C1 segment of cervical spinal cord (tissue), 14 donors: Measurements from ENCODE around the gene KLHDC7A.

Source experiments
- DNase-seq, 14 donors: peaks; one replicate each; lab custom pipeline; 2025; lab: John Stamatoyannopoulos, UW

The KLHDC7A gene

DNA sequence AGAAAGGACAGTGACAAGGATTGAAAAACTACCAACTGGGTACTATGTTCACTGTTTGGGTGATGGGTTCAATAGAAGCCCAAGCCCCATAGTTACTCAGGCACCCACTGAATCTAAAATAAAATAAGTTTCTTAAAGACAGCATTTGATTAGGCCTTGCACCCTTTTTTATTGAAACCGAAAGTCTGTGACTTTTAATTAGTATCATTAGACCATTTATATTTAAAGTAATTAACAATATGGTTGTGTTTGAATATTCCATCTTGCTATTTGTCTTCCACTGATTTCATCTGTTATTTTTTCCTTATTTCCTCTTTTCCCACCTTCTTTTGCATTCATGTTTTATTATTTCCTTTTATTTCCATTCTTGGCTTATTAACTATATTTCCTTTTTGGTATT is 27.4 kb downstream of the KLHDC7A start:
- DNase-seq: no peak

DNA sequence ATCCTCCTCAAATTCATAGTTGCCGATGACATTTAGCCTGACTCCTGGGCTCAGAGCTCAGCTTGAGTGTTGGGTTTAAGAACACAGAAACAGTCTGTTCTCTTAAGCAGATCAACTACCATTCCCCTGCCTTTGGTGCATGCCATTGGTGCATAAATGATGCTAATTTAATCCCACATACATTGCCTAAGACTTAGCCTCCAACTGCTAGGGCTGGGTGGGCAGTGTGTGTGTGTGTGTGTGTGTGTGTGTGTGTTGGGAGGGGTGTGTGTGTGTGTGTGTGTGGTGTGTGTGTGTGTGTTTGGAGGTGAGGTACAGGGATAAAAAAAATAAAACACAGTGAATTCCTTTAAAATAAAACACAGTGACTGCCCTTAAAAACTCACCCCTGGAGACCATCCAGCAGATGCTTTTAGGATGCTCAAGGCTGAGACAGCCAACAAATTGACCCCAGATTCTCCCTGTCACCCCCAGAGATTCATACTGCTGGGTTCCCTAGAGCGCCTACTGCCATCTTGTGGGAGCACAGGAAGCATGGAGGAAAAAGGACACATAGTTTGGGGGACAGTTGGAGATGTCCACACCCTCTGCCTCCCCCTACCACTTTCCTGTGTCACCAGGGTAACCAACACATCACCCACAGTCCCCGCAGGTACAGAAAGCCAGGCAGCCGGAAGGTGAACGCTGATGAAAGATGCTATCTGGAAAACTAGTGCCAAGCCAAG is 30.6 kb downstream of the KLHDC7A start:
- no peak for DNase-seq

DNA sequence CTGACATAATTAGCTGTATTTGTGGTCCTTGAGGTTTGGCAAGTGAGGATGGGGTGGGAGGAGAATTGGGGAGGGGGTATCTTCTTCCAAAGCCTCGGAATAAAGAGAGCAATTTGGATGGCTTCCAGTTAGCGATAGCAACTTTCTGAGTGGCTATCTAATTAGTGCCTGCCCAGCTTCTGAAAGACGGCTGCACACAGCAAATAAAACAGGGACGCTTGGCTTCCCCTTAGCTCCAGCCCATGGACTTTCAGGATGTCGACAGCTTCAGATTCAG is 31.1 kb downstream of the KLHDC7A start:
- DNase-seq: no peak

DNA sequence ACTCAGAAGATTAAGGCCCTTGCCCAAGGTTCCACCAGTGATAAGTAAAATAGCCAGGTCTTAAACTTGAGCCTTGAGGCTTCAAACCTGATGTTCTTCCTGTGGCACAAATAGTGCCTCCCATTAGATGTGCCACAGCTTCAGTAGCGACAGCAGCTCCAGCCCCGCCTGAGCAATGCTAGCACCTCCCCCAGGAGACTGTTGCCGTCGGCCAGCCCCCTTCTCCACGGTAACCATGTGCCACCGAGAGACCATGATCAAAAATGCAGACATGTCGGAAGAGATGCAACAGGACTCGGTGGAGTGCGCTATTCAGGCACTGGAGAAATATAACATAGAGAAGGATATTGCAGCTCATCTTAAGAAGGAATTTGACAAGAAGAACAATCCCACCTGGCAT is 32.2 kb downstream of the KLHDC7A start:
- DNase-seq: no peak

DNA sequence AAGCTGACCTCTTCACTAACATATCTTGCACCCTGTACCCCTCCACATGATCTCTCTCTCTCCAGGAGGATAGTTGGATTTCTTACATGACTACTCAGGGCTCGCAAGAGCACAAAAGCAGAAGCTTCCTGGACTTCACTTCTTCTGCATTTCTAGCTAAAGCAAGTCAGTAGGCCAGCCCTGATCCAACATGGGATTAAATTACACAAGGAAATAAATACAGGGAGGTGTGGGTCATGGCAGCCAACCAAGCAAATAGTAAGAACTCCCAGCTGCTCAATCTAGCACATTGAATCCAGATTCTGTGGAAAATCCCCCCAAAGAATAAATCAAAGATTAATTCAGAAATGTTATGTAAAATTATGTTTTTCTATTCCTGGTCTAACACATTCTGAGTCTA is 33.3 kb downstream of the KLHDC7A start:
- no peak for DNase-seq

DNA sequence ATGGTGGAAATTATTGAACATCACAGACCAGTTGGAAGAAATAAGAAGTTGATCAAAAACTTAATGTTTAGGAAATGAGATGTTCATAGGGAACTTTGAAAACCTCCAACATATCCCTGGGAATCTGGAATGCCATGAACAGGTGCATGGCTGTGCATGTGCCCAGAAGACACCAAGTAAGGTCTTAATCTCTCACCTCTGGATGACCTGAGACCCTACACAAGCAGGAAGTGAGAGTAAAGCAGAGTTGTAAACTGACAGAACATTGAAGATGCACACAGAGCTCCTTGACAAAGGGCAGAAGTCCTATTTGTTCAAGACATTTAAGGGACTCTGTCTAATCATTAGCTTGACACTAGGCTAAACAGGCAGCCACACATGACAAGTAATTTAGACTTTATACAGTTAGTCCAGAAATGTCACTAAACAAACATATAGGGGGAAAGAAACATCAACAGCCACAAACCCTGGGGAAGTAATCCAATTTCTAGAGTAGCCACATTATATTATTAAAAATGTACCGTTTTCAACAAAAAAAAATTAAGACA is 34.5 kb downstream of the KLHDC7A start:
- no peak for DNase-seq

DNA sequence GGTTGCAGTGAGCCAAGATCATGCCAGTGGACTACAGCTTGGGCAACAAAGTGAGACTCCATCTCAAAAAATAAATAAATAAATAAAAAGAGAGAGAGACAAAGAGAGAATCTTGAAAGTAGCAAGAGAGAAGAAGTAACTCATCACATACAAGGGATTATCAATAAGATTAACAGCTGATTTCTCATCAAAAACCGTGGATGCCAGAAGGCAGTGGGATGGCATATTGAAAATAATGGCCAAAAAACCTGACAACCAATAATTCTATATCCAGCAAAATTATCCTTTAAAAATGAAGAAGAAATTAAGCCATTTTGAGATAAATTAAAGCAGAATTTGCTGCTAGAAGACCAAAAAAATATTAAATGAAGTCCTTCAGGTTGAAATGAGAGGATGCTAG is 35.7 kb downstream of the KLHDC7A start:
- DNase-seq: no peak

DNA sequence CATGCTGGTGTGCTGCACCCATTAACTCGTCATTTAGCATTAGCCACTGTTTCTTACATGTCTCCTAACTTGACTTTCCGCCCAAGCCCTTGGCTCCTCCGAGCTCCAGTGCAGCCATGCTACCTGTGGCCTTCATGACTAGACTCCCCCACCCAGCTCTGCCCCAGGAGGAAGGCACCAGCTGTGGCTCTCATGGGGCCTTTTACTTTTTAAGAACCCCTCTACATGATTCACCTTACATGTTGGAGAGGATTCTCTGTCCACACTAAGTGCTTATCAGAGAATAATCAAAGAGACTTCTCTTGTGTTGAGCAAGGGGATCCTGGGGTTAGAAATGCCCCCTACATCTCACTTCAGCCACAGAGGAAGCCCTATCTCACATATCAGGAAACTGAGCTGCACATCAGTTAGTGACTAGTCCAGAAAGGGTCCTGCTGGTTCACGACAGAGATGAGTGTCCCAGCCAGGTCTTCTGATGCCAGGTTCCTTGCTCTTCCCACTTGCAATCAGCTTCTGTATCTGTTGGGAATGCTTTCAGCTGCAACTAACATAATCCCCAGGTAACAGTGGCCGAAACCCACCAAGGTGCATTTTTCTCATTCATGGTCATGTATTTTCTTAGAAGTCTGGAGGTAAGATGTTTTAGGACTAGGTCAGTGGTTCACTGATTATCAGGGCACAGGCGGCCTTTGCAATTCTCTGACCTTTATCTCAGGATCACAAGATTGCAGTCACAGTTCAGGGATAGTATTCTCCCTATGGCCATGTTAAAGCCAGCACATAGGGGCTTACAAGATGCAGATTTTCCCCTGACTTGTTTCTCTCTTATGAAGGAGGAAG is 45.9 kb downstream of the KLHDC7A start:
- no peak for DNase-seq

DNA sequence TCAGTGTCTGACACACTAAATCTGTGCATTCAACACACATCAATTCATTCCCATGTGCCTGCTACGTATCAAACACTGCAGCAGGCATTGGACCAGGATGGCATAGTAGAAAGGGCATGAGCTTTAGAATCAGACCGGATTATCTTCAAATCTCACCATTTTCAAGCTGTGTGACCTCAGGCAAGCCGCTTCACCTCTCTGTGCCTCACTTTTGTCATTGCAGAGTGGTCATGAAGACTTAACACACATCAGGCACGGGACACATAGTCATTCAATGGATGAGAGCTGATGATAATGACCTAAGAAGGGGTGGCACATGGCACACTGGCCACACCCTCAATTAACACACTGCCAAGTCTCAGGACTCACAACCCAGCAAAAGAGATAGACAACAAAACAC is 46.8 kb downstream of the KLHDC7A start:
- DNase-seq: no peak

DNA sequence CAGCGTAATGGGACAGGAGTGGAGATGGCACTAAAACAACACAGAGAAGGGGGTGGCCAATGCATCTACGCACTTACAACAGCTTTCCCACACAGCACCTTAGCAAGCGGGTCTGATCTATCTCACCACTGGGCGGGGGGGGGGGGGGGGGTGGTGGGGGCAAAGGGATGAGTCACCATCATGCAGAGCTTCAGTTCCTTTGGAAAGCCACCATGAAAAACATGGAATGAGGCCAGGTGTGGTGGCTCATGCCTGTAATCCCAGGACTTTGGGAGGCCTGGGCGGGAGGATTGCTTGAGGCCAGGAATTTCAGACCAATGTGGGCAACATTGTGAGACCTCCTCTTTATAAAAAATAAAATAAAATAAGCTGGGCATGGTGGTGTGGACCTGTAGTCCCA is 47.2 kb downstream of the KLHDC7A start:
- DNase-seq: no peak

DNA sequence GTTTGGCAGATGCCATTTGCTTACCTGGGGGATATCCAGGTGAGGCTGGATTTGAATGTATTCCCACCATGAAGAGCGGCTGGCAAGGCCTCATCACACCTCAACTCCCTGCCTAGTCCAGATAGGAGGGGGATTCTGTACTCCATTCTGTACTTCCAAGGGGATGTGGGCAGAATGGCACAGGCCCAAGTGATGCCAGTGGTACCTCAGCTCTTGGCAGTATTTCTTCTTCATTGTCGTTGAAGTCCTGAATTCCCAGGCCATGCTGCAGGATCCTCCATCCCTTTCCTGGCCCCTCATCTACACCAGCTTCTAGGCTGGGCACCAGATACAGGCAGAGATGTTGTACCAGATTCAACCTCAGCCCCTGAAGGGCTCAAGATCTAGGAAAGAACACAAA is 47.9 kb downstream of the KLHDC7A start:
- DNase-seq: no peak

DNA sequence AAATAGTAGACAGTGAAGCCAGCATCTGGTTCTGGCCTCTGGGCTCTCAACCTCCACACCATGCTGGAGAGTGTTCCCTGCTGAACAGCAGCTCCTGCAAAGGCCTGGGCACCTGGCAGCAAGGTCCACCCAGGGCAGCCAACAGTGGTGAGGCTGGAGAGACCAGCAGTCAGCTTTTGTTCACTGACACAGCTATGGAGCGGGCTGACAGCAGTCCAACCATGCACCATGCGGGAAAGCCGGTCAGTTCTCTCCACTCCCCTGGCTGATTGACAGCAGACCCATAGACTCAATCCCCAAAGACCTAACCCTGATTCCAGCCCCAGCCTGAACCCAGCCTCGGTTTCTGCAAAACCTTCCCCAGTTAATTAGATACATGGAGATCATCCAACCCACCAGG is 49.0 kb downstream of the KLHDC7A start:
- no peak for DNase-seq

DNA sequence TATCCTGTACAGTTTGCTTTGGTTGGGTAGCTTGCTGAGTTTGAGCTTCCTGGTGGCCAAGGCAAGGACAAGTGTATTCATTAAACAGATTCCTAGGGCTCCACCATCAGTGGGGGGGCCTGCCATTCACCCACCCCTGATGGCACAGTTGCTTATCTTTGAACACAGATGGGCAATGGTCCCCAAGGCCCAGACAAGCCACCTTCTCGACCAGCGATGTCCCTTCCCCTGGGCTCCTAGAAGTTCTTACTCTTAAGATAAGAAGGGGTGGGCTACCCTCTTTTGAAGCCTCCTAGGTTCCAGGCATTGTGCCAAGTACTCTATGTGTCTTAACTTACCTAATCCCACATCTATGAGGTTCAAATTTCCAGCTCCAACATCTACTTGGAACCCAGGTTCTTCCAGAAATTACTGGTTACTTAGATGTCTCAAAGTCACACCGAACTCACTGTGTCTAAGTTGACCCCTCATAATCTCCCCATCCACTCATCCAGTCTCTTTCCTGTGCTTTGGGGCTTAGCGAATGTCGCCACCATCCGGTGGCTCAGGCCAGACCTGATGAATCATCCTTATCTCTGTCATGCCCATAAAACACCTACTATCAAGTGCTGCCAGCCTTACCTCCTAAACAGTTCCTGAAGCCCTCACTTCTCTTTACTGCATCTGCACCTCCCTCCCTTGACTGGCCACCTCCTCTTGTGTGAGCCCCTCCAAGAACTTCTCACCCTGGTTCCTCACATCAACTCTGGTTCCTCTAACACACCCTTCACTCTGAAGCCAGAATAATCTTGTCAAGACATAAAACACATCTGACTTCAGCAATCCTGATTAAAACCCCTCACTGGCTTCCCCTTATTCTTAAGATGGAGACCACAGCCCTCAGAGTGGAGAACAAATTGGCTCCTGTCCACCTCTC is 50.1 kb downstream of the KLHDC7A start:
- no peak for DNase-seq

DNA sequence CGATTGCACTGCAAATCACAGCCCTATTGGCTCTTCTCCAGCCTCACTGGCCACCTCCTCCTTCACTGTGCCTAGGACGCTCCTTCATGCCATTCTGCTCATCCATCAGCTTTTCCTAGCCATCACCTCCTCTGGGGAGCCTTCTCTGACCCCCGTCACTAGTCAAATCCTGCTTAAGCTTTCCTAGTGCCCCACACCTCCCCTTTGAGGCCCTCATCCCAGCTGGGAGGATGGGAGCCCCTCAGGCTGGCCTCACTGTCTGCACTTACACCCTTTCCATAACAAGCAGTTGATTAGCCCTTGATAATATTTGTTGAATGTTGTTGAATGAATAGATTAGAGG is 50.7 kb downstream of the KLHDC7A start:
- DNase-seq: no peak

DNA sequence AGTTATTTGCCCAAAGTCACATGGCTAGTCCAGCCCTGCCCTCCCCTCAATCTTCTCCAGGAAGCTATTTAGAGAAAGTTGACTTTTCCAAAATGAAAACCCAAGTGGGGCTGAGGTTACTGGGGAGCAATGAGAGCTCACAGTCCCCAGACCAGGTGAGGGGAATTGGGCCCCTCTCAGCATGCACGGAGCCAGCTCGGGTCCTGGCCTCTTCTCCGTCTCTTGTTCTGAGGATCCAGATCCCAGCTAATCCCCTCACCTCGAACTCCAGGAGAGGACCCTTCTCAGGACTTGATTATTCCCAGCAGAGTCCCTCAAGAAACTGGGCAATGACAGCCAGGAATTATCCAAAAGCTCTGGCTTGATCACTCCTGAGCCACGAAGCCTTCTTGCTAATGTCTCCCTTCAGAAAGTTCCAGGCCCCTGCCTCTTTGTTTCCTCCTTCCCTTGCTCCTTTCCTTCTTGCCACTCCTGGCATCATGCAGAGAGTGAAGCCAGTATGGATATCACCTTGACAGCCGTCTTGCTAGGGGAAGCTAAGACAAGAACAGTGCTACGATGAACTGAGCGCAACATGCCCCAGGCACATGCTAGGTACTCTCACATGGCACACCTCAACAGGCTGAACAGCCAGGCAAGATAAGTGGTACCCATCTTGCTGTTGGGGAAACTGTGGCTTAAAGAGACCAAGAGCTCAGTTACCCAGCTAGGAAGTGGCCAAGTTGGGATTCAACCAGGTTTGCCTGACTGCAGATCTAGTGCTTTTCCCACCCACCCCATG is 51.9 kb downstream of the KLHDC7A start:
- DNase-seq: no peak

DNA sequence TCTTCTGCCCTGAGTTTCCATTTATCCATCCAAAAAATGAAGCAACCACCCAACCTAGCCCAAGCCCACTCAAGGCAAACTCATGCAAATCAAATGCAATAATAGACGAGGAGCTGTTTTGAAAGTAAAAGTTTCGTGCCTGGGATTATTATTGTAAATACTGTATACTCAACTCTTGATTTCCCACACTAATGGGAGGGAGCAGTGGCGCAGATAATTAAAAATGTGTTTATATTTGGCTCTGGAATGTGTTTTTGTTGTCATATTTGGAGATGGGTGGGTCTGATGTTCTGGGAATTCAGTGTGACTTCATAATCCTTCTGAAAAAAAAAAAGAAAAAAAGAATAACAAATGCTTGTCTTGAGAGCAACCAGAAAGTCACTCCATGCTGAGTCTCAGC is 52.5 kb downstream of the KLHDC7A start:
- DNase-seq: no peak

DNA sequence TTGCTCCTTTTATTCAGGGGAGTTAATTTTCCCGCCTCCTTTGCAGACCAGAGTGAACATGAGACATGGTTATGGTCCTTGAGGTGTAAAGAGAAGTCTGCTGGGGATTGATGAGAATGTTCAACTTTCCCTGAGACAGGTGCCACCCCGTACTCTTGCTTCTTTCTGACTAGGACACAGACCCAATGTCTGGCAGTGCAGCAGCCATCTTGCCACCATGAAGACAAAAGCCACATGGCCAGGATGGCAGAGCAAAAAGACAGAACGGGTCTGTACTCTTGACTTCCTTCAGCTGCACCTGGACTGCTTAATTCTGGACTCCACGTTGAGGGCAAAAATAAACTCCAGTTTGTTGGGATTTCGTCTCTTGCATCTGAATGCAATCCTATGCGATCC is 54.1 kb downstream of the KLHDC7A start:
- no peak for DNase-seq
